Epidermal melanocyte (primary cell): Measurements from ENCODE around the gene ARL4A.
A peak's percentile ranks its signal among the peaks of the same experiment; 100 is the strongest.
"Not testable (repeated sequence)": the region's sequence is repeated elsewhere in the genome, so short reads cannot be mapped to it uniquely, and the experiment has no call there.

Experiments used
- DNase-seq: peaks from one replicate; pipeline ENCODE4 v3.0.0; 2011; ENCODE audit warnings: low spot score; ENCODE audit not compliant: insufficient read length

ARL4A gene

GRCh38 chr7:12686891-12687717 lies at the start of gene ARL4A:
TSS of gene ARL4A (plus strand) at chr7:12687633. CDS start at chr7:12688255, 622 bp downstream.
- DNase-seq = peak; percentile 98

GRCh38 chr7:12637819-12638592 lies 49.4 kb upstream of the ARL4A start:
- DNase-seq = no peak

- DNase-seq = no peak
Measured at GRCh38 chr7:12638851-12639456, 48.5 kb upstream of the ARL4A start.

GRCh38 chr7:12640299-12641096 lies 46.9 kb upstream of the ARL4A start:
- no peak for DNase-seq

GRCh38 chr7:12641196-12641595 lies 46.2 kb upstream of the ARL4A start:
- DNase-seq = no peak

- no peak for DNase-seq
Measured at GRCh38 chr7:12642508-12642907, 44.9 kb upstream of the ARL4A start.

- no peak for DNase-seq
Measured at GRCh38 chr7:12643001-12643643, 44.3 kb upstream of the ARL4A start.

- no peak for DNase-seq
Measured at GRCh38 chr7:12643644-12644043, 43.8 kb upstream of the ARL4A start.

- not testable (repeated sequence) for DNase-seq
Measured at GRCh38 chr7:12645212-12645611, 42.2 kb upstream of the ARL4A start.

GRCh38 chr7:12646139-12646538 lies 41.3 kb upstream of the ARL4A start:
- DNase-seq = no peak

- no peak for DNase-seq
Measured at GRCh38 chr7:12647364-12648219, 39.8 kb upstream of the ARL4A start.

GRCh38 chr7:12648704-12649261 lies 38.6 kb upstream of the ARL4A start:
- DNase-seq = no peak

GRCh38 chr7:12649348-12649747 lies 38.1 kb upstream of the ARL4A start:
- no peak for DNase-seq

GRCh38 chr7:12650080-12650479 lies 37.4 kb upstream of the ARL4A start:
- no peak for DNase-seq

GRCh38 chr7:12653110-12653509 lies 34.3 kb upstream of the ARL4A start:
- no peak for DNase-seq

GRCh38 chr7:12653518-12653917 lies 33.9 kb upstream of the ARL4A start:
- DNase-seq = no peak

GRCh38 chr7:12655161-12655560 lies 32.3 kb upstream of the ARL4A start:
- DNase-seq = no peak

GRCh38 chr7:12660423-12660822 lies 27.0 kb upstream of the ARL4A start:
- DNase-seq = not testable (repeated sequence)

GRCh38 chr7:12660986-12661385 lies 26.4 kb upstream of the ARL4A start:
- DNase-seq = not testable (repeated sequence)

- no peak for DNase-seq
Measured at GRCh38 chr7:12661581-12661980, 25.9 kb upstream of the ARL4A start.
